ENCODE data around the gene ENHO. TPM values are rescaled to one million over a fixed set of nuclear protein-coding genes. Genes with fewer than 3 reads are reported as not detected.

ENHO gene
- total RNA-seq, 6 experiments from 2014 or later = 0.19 to 0.57 TPM; not detected in 4

GRCh38 chr9:34558364-34558763 lies 35.6 kb upstream of the ENHO start:
- H3K4me1 Mint-ChIP-seq (ENCODE audit: low read depth) = peaks cover 7% of the 10 kb centered on the region
- peaks cover 4% of the 10 kb centered on the region; the same call in 1 of the 2 replicates for H3K36me3 Mint-ChIP-seq (ENCODE audit: low read depth)
- no peak overlapping the region for H3K4me3 Mint-ChIP-seq
- 0 out of 2 replicates have a peak, but pooled peaks cover 3% of the 10 kb centered on the region for H3K9me3 Mint-ChIP-seq
- TF ChIP-seq, protein P1, sequence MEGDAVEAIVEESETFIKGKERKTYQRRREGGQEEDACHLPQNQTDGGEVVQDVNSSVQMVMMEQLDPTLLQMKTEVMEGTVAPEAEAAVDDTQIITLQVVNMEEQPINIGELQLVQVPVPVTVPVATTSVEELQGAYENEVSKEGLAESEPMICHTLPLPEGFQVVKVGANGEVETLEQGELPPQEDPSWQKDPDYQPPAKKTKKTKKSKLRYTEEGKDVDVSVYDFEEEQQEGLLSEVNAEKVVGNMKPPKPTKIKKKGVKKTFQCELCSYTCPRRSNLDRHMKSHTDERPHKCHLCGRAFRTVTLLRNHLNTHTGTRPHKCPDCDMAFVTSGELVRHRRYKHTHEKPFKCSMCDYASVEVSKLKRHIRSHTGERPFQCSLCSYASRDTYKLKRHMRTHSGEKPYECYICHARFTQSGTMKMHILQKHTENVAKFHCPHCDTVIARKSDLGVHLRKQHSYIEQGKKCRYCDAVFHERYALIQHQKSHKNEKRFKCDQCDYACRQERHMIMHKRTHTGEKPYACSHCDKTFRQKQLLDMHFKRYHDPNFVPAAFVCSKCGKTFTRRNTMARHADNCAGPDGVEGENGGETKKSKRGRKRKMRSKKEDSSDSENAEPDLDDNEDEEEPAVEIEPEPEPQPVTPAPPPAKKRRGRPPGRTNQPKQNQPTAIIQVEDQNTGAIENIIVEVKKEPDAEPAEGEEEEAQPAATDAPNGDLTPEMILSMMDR (IDR thresholded peaks at IDR 0.05) = no peak
- H3K27ac Mint-ChIP-seq = no peak overlapping the region
- peaks cover 43% of the 10 kb centered on the region for H3K27me3 Mint-ChIP-seq (ENCODE audit: insufficient read depth)
- no peak for DNase-seq

GRCh38 chr9:34557426-34558321 lies 34.9 kb upstream of the ENHO start:
- H3K27me3 Mint-ChIP-seq (ENCODE audit: insufficient read depth) = peaks cover 42% of the 10 kb centered on the region
- H3K4me3 Mint-ChIP-seq = no peak overlapping the region

DNA sequence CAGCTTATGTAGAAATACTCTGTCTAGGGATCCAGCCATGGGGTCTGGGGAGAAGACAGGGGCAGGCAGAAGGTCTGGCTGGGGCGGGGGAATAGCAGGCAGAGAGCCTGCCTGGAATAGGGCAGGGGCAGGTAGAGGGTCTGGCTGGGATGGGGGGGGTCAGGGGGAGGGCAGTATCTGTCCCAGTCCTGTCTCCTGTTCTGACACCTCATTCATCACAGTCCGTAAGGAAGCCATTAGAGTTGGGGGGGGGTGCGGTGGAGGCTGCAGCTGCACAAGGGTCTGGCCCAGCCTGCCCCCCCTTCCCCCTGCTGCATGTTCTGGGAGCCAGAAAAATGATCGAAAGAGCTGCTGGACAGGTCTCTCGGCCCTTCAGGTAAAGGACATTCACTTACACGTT lies 34.2 kb upstream of the ENHO start:
- no peak for DNase-seq
- no peaks in the 10 kb centered on the region for H3K9me3 Mint-ChIP-seq
- no peaks in the 10 kb centered on the region for H3K36me3 Mint-ChIP-seq (ENCODE audit: low read depth)
- TF ChIP-seq, protein P1 (IDR thresholded peaks at IDR 0.05) = no peak
- peaks cover 7% of the 10 kb centered on the region for H3K4me1 Mint-ChIP-seq (ENCODE audit: low read depth)
- no peak overlapping the region for H3K27ac Mint-ChIP-seq
- no peak overlapping the region for H3K4me3 Mint-ChIP-seq
- peaks cover 41% of the 10 kb centered on the region for H3K27me3 Mint-ChIP-seq (ENCODE audit: insufficient read depth)

More at GRCh38 chr9:34557426-34558321, 34.9 kb upstream of the ENHO start:
- Mint-ChIP-seq H3K4me1 (ENCODE audit: low read depth) (peaks cover 7% of the 10 kb centered on the region), H3K27ac (no peak overlapping the region), H3K36me3 (ENCODE audit: low read depth) (peaks cover under 1% of the 10 kb centered on the region; the same call in 1 of the 2 replicates), H3K9me3 (no peaks in the 10 kb centered on the region)
- no peak for DNase-seq
- TF ChIP-seq, protein P1 (IDR thresholded peaks at IDR 0.05) = no peak

DNA sequence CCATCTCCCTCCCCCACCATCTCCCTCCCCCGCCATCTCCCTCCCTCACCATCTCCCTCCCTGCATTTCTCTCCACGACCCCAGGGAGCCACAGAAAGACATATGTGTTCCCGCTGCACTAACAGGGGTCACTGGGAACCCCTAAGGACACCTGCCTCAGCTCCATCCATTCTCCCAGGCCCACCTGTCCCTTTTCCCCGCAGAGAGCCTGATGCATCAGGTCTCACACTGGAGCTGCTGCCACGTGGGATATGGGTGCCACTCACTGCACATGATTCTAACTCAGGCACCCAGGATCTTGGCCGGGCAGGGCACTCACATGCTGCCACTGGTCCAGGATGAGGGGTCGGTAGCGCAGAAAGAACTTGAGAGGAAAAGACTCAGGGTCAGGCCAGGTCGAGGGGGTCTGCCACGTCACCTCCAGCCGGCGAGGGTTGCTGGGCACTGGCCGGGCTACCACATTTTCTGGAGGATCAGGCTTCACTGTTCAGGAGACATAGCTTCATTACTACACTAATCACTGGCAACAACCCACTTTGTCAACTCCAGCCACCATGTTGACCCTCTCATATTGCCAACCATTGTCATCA lies 33.2 kb upstream of the ENHO start:
- H3K27ac Mint-ChIP-seq = no peak overlapping the region
- H3K9me3 Mint-ChIP-seq = no peaks in the 10 kb centered on the region
- TF ChIP-seq, protein P1 (IDR thresholded peaks at IDR 0.05) = no peak
- H3K36me3 Mint-ChIP-seq (ENCODE audit: low read depth) = no peaks in the 10 kb centered on the region
- H3K4me1 Mint-ChIP-seq (ENCODE audit: low read depth) = peaks cover 7% of the 10 kb centered on the region
- H3K4me3 Mint-ChIP-seq = no peak overlapping the region
- no peak for DNase-seq
- peaks cover 44% of the 10 kb centered on the region for H3K27me3 Mint-ChIP-seq (ENCODE audit: insufficient read depth)

DNA sequence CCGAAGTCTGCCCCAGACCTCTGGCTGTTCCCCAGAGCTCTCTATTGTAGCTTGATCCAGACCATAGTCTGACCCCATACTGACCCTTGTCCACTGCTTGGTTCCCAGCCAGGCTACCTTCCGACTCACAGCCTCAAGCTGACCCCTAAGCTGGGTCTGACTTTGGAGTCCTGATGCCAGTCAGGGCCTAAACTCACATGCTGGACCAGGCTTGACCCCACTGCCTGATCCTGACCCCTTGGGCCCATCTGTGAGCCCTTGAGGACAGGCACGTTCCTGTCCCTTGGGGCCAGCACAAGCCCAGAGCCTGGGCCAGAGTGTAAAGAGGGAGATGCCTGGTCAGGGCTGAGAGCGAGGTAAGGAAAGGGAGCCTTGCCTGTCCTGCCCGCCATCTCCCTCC lies 32.7 kb upstream of the ENHO start:
- no peak overlapping the region for H3K27ac Mint-ChIP-seq
- DNase-seq = no peak
- no peaks in the 10 kb centered on the region for H3K36me3 Mint-ChIP-seq (ENCODE audit: low read depth)
- TF ChIP-seq, protein P1 (IDR thresholded peaks at IDR 0.05) = no peak
- H3K27me3 Mint-ChIP-seq (ENCODE audit: insufficient read depth) = peaks cover 44% of the 10 kb centered on the region
- peaks cover 7% of the 10 kb centered on the region for H3K4me1 Mint-ChIP-seq (ENCODE audit: low read depth)
- no peaks in the 10 kb centered on the region for H3K9me3 Mint-ChIP-seq
- no peak overlapping the region for H3K4me3 Mint-ChIP-seq
